AG04449 (cell line): ENCODE data around the gene NUDT3.

Experiments
- CTCF ChIA-PET: fragments of 350-600 bp; formaldehyde crosslinking; extraction: SDS; loops from one replicate; lab custom pipeline; 2021; ENCODE audit warnings: antibody characterized with exemption; lab: Yijun Ruan, JAX
- POLR2A ChIA-PET: fragments of 400-600, 350-600 bp; formaldehyde crosslinking; extraction: SDS; loops from one replicate; lab custom pipeline; 2020; ENCODE audit warnings: antibody characterized with exemption, inconsistent platforms; lab: Yijun Ruan, JAX
- DNase-seq: peaks from one replicate; pipeline ENCODE4 v3.0.0-alpha.2; 2010; ENCODE audit warnings: low read depth, low spot score
- H3K4me3 ChIP-seq: 2 replicates; pipeline ENCODE4 v1.5.1; 2011; ENCODE audit warnings: low read depth, mild to moderate bottlenecking, control low read depth, low read length
- CTCF ChIP-seq: IDR thresholded peaks from one replicate; pipeline ENCODE4 v1.5.1; 2011; ENCODE audit warnings: mild to moderate bottlenecking, moderate library complexity, low read length, control low read depth, inconsistent platforms; ENCODE audit not compliant: insufficient read depth; ENCODE audit errors: missing control alignments

The NUDT3 gene

GRCh38 chr6:34308483-34308882 lies 84.0 kb downstream of the NUDT3 start:
- no peak for DNase-seq
- POLR2A ChIA-PET = no interaction called here
- CTCF ChIA-PET = no interaction called here
- TF ChIP-seq CTCF = no peak
- H3K4me3 ChIP-seq = no peak overlapping the region

GRCh38 chr6:34305982-34306708 lies 86.3 kb downstream of the NUDT3 start:
- no peak for TF ChIP-seq CTCF
- CTCF ChIA-PET = no interaction called here
- POLR2A ChIA-PET = no interaction called here
- DNase-seq = no peak
- no peak overlapping the region for H3K4me3 ChIP-seq

- no peak for TF ChIP-seq CTCF
- CTCF ChIA-PET = no interaction called here
- POLR2A ChIA-PET = no interaction called here
- DNase-seq = no peak
- no peak overlapping the region for H3K4me3 ChIP-seq
Measured at GRCh38 chr6:34305497-34305896, 87.0 kb downstream of the NUDT3 start.

- H3K4me3 ChIP-seq = no peak overlapping the region
- POLR2A ChIA-PET = no interaction called here
- no peak for DNase-seq
- TF ChIP-seq CTCF = no peak
- CTCF ChIA-PET = no interaction called here
Measured at GRCh38 chr6:34304164-34304563, 88.3 kb downstream of the NUDT3 start.

GRCh38 chr6:34302929-34303328 lies 89.5 kb downstream of the NUDT3 start:
- ChIA-PET POLR2A (no interaction called here), CTCF (no interaction called here)
- TF ChIP-seq CTCF = no peak
- no peak overlapping the region for H3K4me3 ChIP-seq
- DNase-seq = no peak

- CTCF ChIA-PET = no interaction called here
Measured at GRCh38 chr6:34301408-34301807, 91.1 kb downstream of the NUDT3 start.

More at GRCh38 chr6:34301408-34301807, 91.1 kb downstream of the NUDT3 start:
- no peak for TF ChIP-seq CTCF
- POLR2A ChIA-PET = no interaction called here
- no peak overlapping the region for H3K4me3 ChIP-seq
- peak; percentile 14 for DNase-seq
